Loucy (cell line): ENCODE results near the gene ZNF76.

Experiments
- H2AFZ ChIP-seq: fragments of 200-600 bp; sonication (generic); 2 replicates; pipeline ENCODE4 v1.6.0; 2016; ENCODE audit warnings: antibody characterized with exemption, mild to moderate bottlenecking, low read length, moderate library complexity
- H3F3A ChIP-seq: fragments of 200-600 bp; 2 replicates; pipeline ENCODE4 v1.6.0; 2016; ENCODE audit warnings: antibody characterized with exemption, low read depth, mild to moderate bottlenecking
- H3K27me3 ChIP-seq: fragments of 200-600 bp; sonication (generic); 2 replicates; pipeline ENCODE4 v1.6.1; 2014; ENCODE audit warnings: low read length, mild to moderate bottlenecking; ENCODE audit not compliant: insufficient read depth, poor library complexity, severe bottlenecking
- H3K36me3 ChIP-seq: fragments of 200-600 bp; sonication (generic); 2 replicates; pipeline ENCODE4 v1.6.1; 2016; ENCODE audit warnings: low read length; ENCODE audit not compliant: insufficient read depth
- H3K4me1 ChIP-seq: fragments of 200-600 bp; sonication (generic); 2 replicates; pipeline ENCODE4 v1.5.1; 2014; ENCODE audit warnings: low read length, mild to moderate bottlenecking; ENCODE audit not compliant: insufficient read depth, poor library complexity, severe bottlenecking
- H3K4me2 ChIP-seq: fragments of 200-600 bp; sonication (generic); 2 replicates; pipeline ENCODE4 v1.6.0; 2014; ENCODE audit warnings: antibody characterized with exemption, low read length, low read depth, mild to moderate bottlenecking; ENCODE audit not compliant: poor library complexity, severe bottlenecking
- H3K4me3 ChIP-seq: fragments of 200-600 bp; sonication (generic); 2 replicates; pipeline ENCODE4 v1.5.1; 2014; ENCODE audit warnings: low read length, mild to moderate bottlenecking, mixed read lengths; ENCODE audit not compliant: poor library complexity, severe bottlenecking
- H3K79me2 ChIP-seq: fragments of 200-600 bp; sonication (generic); 2 replicates; pipeline ENCODE4 v1.6.1; 2014; ENCODE audit warnings: low read length; ENCODE audit not compliant: insufficient read depth
- H3K9ac ChIP-seq: fragments of 200-600 bp; sonication (generic); 2 replicates; pipeline ENCODE4 v1.6.0; 2014; ENCODE audit warnings: mild to moderate bottlenecking, low read depth, low read length, moderate library complexity; ENCODE audit not compliant: poor library complexity, severe bottlenecking
- H3K9me2 ChIP-seq: fragments of 200-600 bp; sonication (generic); replicated peaks from 2 replicates; pipeline ENCODE4 v1.6.1; 2016; ENCODE audit warnings: low read depth, low read length, mixed read lengths
- H3K9me3 ChIP-seq: fragments of 200-600 bp; sonication (generic); 2 replicates; pipeline ENCODE4 v1.6.1; 2014; ENCODE audit warnings: mild to moderate bottlenecking, antibody characterized with exemption, low read length, low read depth; ENCODE audit not compliant: insufficient read depth
- H4K20me1 ChIP-seq: fragments of 200-600 bp; sonication (generic); 2 replicates; pipeline ENCODE4 v1.6.0; 2014; ENCODE audit warnings: antibody characterized with exemption, low read length, mild to moderate bottlenecking; ENCODE audit not compliant: insufficient read depth, poor library complexity, severe bottlenecking
- EZH2phosphoT487 ChIP-seq: fragments of 200-600 bp; IDR thresholded peaks from 2 replicates; pipeline ENCODE4 v1.6.1; 2018; ENCODE audit warnings: antibody characterized with exemption, mild to moderate bottlenecking, moderate library complexity, borderline replicate concordance
- TF ChIP-seq, protein P1 (sequence below): fragments of 200-600 bp; sonication (generic); conservative IDR thresholded peaks from 2 replicates; pipeline ENCODE4 v1.5.1; 2014; ENCODE audit warnings: mild to moderate bottlenecking, antibody characterized with exemption, low read length

The ZNF76 gene

DNA sequence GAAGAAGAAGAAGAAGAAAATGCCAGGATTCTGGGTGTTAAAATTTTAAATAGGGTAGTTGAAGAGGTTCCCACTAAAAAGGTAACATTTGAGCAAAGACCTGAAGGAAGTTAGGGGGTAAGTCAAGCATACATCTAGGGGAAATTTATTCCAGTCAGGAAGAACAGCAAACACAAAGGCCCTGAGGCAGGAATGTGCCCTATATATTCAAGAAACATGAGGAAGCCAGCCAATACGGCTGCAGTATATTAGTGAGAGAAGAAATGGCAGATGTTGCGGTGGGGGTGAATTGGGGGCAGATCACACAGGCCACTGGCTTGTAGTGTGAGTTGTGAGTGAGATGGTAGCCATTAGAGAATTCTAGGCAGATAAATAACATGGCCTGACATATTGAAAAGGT, 6.0 kb downstream of the ZNF76 start:
- Histone ChIP-seq H3K36me3 (no peaks in the 10 kb centered on the region), H3F3A (peaks cover 6% of the 10 kb centered on the region; the same call in 1 of the 2 replicates), H3K4me1 (peaks cover 11% of the 10 kb centered on the region), H3K27me3 (no peaks in the 10 kb centered on the region), H3K9ac (no peak overlapping the region), H3K79me2 (peaks cover 9% of the 10 kb centered on the region; the same call in 1 of the 2 replicates), H2AFZ (no peak overlapping the region), H3K4me2 (no peak overlapping the region), H4K20me1 (no peaks in the 10 kb centered on the region), H3K9me2 (no peaks in the 10 kb centered on the region), H3K4me3 (no peak overlapping the region), H3K9me3 (no peaks in the 10 kb centered on the region)
- TF ChIP-seq, protein P1, sequence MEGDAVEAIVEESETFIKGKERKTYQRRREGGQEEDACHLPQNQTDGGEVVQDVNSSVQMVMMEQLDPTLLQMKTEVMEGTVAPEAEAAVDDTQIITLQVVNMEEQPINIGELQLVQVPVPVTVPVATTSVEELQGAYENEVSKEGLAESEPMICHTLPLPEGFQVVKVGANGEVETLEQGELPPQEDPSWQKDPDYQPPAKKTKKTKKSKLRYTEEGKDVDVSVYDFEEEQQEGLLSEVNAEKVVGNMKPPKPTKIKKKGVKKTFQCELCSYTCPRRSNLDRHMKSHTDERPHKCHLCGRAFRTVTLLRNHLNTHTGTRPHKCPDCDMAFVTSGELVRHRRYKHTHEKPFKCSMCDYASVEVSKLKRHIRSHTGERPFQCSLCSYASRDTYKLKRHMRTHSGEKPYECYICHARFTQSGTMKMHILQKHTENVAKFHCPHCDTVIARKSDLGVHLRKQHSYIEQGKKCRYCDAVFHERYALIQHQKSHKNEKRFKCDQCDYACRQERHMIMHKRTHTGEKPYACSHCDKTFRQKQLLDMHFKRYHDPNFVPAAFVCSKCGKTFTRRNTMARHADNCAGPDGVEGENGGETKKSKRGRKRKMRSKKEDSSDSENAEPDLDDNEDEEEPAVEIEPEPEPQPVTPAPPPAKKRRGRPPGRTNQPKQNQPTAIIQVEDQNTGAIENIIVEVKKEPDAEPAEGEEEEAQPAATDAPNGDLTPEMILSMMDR: no peak
- TF ChIP-seq EZH2phosphoT487: no peak

DNA sequence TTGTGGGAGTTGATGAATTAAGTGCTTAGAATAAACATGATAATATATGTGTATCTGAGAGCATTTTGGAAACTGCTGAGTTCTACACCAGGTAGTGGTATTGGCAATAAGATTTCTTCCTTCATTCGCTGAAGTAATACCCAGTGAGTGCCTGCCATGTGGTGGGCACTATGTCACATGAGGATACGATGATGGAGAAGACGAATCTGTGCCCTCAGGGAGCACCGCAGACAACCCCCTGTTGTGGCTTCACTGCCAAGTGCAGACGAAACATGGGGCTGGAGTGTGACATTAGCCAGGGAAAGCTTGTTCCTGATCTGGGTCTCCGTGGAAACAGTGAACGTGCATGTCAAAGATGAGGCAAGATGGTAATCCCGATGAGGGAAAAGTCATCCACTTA, 7.9 kb downstream of the ZNF76 start:
- H4K20me1 ChIP-seq: no peaks in the 10 kb centered on the region
- H3K36me3 ChIP-seq: no peaks in the 10 kb centered on the region
- H3F3A ChIP-seq: no peaks in the 10 kb centered on the region
- H3K4me1 ChIP-seq: no peaks in the 10 kb centered on the region
- H3K9me2 ChIP-seq: no peaks in the 10 kb centered on the region
- no peak overlapping the region for H3K4me3 ChIP-seq
- H2AFZ ChIP-seq: no peak overlapping the region
- H3K9ac ChIP-seq: no peak overlapping the region
- no peak for TF ChIP-seq EZH2phosphoT487
- TF ChIP-seq, protein P1: no peak
- H3K79me2 ChIP-seq: no peaks in the 10 kb centered on the region
- H3K4me2 ChIP-seq: no peak overlapping the region
- H3K9me3 ChIP-seq: no peaks in the 10 kb centered on the region
- H3K27me3 ChIP-seq: no peaks in the 10 kb centered on the region

DNA sequence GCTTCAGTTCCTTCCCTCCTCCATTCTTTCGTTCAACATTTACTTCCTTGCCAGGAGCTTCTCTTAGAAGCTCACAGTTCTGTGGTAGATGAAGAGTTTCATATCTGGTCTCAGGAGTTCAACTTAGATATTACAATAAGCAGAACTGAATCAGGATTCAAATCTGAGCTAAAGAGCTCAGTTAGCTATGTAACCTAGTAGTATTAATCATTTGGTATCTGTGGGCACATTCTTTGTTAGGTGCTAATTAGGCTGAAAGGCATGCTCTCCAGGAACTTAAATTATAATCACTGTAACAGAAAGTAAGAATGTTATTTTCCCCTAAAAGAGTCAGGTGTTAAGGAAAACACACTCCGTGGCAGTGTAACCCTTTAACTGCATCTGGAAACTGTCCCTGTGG, 8.4 kb downstream of the ZNF76 start:
- no peaks in the 10 kb centered on the region for H3K79me2 ChIP-seq
- H3K4me2 ChIP-seq: no peak overlapping the region
- no peaks in the 10 kb centered on the region for H3K9me3 ChIP-seq
- TF ChIP-seq, protein P1: no peak
- TF ChIP-seq EZH2phosphoT487: no peak
- H3K9ac ChIP-seq: no peak overlapping the region
- H3K9me2 ChIP-seq: no peaks in the 10 kb centered on the region
- no peaks in the 10 kb centered on the region for H3K36me3 ChIP-seq
- H3K4me3 ChIP-seq: no peak overlapping the region
- H4K20me1 ChIP-seq: no peaks in the 10 kb centered on the region
- no peaks in the 10 kb centered on the region for H3K27me3 ChIP-seq
- no peak overlapping the region for H2AFZ ChIP-seq
- no peaks in the 10 kb centered on the region for H3F3A ChIP-seq
- H3K4me1 ChIP-seq: no peaks in the 10 kb centered on the region
